ENCODE results near the gene BRI3.

The BRI3 gene

DNA sequence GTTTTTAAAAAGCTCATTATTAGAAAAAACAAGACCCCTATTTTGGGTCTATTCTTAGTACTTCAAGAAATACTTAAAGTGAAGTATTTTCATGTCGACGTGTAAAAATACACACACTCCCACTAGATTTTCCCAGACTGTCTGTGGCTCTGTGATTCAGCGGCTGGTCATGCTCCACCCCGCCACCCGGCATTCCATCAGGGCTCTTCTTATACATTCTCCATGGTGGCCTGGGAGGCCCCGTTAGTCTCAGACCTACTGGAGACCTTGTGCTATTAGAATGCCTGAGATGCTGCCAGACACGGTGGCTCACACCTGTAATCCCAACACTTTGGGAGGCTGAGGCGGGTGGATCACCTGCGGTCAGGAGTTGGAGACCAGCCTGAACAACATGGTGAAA lies 42.5 kb upstream of the BRI3 start:
- TF ChIP-seq, protein P1, sequence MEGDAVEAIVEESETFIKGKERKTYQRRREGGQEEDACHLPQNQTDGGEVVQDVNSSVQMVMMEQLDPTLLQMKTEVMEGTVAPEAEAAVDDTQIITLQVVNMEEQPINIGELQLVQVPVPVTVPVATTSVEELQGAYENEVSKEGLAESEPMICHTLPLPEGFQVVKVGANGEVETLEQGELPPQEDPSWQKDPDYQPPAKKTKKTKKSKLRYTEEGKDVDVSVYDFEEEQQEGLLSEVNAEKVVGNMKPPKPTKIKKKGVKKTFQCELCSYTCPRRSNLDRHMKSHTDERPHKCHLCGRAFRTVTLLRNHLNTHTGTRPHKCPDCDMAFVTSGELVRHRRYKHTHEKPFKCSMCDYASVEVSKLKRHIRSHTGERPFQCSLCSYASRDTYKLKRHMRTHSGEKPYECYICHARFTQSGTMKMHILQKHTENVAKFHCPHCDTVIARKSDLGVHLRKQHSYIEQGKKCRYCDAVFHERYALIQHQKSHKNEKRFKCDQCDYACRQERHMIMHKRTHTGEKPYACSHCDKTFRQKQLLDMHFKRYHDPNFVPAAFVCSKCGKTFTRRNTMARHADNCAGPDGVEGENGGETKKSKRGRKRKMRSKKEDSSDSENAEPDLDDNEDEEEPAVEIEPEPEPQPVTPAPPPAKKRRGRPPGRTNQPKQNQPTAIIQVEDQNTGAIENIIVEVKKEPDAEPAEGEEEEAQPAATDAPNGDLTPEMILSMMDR (conservative IDR thresholded peaks at IDR 0.05; ENCODE audit: low read depth, low read length) = no peak
- Histone ChIP-seq H3K27me3 (ENCODE audit: insufficient read depth, low read depth) (no peaks in the 10 kb centered on the region), H3K4me1 (ENCODE audit: low read depth, poor library complexity, severe bottlenecking) (no peaks in the 10 kb centered on the region), H3K9ac (no peak overlapping the region), H3K36me3 (ENCODE audit: insufficient read depth) (no peaks in the 10 kb centered on the region), H3K4me2 (no peak overlapping the region), H3K4me3 (IDR thresholded peaks at IDR 0.05; ENCODE audit: insufficient read depth, low read depth, low read length) (no peak overlapping the region), H3K79me2 (ENCODE audit: insufficient read depth, low read depth) (no peaks in the 10 kb centered on the region), H4K20me1 (ENCODE audit: insufficient read depth) (no peaks in the 10 kb centered on the region), H2AFZ (ENCODE audit: low read depth) (no peak overlapping the region), H3K27ac (no peak overlapping the region)

DNA sequence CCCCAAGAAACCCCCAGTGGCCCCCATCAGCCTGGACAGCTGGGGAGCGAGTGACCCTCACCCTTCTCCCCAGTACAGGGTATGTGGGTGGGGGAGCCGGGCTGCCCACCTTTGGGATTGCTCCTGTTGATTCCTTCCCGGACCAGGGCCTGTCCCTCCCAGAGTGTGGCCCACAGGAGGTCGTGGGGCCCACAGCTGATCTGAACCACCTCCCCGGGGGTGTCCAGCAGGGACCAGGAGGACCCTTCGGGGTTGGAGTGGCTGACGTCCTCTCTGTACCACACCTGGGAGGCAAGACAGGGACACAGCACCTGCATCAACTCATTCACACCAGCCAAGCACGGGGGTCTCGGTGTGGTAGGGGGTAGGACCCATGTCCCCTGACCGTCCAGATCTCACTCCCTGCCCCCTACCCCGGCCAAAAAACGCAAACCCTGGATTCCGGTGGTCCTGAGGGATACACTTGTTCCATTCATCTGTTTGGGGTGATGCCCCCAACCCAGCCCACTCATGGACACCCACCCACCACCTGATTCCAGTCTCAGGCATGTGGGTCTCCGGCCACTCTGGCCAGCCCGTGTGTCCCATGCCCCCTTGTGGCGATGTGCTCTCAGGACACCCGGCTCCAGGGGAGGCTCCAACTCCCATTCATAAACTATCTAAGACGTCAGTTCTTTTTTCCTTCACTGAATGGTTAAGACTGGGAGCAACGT lies 40.4 kb upstream of the BRI3 start:
- Histone ChIP-seq H3K4me1 (ENCODE audit: low read depth, poor library complexity, severe bottlenecking) (no peaks in the 10 kb centered on the region), H3K27me3 (ENCODE audit: insufficient read depth, low read depth) (no peaks in the 10 kb centered on the region), H3K79me2 (ENCODE audit: insufficient read depth, low read depth) (no peaks in the 10 kb centered on the region), H3K36me3 (ENCODE audit: insufficient read depth) (no peaks in the 10 kb centered on the region), H2AFZ (ENCODE audit: low read depth) (no peak overlapping the region), H4K20me1 (ENCODE audit: insufficient read depth) (no peaks in the 10 kb centered on the region), H3K9ac (no peak overlapping the region), H3K4me2 (no peak overlapping the region), H3K27ac (no peak overlapping the region), H3K4me3 (IDR thresholded peaks at IDR 0.05; ENCODE audit: insufficient read depth, low read depth, low read length) (no peak overlapping the region)
- TF ChIP-seq, protein P1 (conservative IDR thresholded peaks at IDR 0.05; ENCODE audit: low read depth, low read length) = peak; percentile 78

DNA sequence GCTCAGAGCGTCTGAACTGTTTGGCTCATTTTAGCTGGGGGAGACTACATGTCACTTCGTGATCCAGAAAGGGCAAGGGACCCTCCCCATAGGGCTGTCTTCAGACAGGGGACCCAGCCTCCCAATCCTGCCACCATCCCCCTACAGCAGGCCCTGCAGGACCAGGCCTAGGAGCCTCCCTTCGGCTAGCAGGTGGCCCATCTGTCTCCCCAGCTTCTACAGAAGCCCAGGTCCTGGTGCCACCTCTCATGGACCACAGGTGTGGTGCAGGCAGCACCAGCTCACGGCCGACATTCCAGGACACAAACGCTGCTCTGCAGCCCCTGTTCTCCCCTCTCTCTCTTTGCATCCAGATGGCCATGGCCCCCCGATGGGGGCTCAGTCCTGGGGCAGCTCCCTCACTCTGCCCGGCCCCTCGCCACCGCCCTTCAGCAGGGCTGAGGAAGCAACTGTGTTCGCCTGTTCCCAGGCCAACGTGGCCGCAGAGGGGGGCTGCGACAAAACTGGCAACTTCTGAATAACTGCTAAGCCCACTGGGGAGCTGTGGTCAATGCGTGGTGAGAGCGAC lies 39.7 kb upstream of the BRI3 start:
- H2AFZ ChIP-seq (ENCODE audit: low read depth) = no peak overlapping the region
- no peaks in the 10 kb centered on the region for H3K79me2 ChIP-seq (ENCODE audit: insufficient read depth, low read depth)
- TF ChIP-seq, protein P1 (conservative IDR thresholded peaks at IDR 0.05; ENCODE audit: low read depth, low read length) = 0 out of 2 replicates have a peak, but pooled peaks have one; percentile 20
- no peaks in the 10 kb centered on the region for H3K27me3 ChIP-seq (ENCODE audit: insufficient read depth, low read depth)
- no peak overlapping the region for H3K27ac ChIP-seq
- H3K36me3 ChIP-seq (ENCODE audit: insufficient read depth) = no peaks in the 10 kb centered on the region
- H3K4me1 ChIP-seq (ENCODE audit: low read depth, poor library complexity, severe bottlenecking) = no peaks in the 10 kb centered on the region
- no peaks in the 10 kb centered on the region for H4K20me1 ChIP-seq (ENCODE audit: insufficient read depth)
- H3K9ac ChIP-seq = no peak overlapping the region
- H3K4me3 ChIP-seq (IDR thresholded peaks at IDR 0.05; ENCODE audit: insufficient read depth, low read depth, low read length) = no peak overlapping the region
- no peak overlapping the region for H3K4me2 ChIP-seq

DNA sequence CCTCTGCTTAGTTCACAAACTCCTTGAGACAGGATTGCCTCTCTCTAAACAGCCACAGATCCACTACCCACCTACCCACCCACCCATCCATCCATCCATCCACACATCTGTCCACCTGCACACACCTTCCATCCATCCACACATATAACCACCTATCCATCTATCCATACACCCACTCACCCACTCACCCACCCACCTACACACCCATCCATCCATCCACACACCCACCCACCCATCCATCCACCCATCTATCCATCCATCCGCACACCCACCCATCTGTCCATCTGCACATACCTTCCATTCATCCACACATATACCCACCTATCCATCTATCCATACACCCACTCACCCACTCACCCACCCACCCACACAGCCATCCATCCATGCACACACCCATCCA lies 39.1 kb upstream of the BRI3 start:
- H2AFZ ChIP-seq (ENCODE audit: low read depth) = no peak overlapping the region
- H3K4me2 ChIP-seq = no peak overlapping the region
- H3K4me1 ChIP-seq (ENCODE audit: low read depth, poor library complexity, severe bottlenecking) = no peaks in the 10 kb centered on the region
- no peaks in the 10 kb centered on the region for H3K79me2 ChIP-seq (ENCODE audit: insufficient read depth, low read depth)
- H3K36me3 ChIP-seq (ENCODE audit: insufficient read depth) = no peaks in the 10 kb centered on the region
- H3K9ac ChIP-seq = no peak overlapping the region
- no peak overlapping the region for H3K4me3 ChIP-seq (IDR thresholded peaks at IDR 0.05; ENCODE audit: insufficient read depth, low read depth, low read length)
- H3K27me3 ChIP-seq (ENCODE audit: insufficient read depth, low read depth) = no peaks in the 10 kb centered on the region
- no peak overlapping the region for H3K27ac ChIP-seq
- H4K20me1 ChIP-seq (ENCODE audit: insufficient read depth) = no peaks in the 10 kb centered on the region
- TF ChIP-seq, protein P1 (conservative IDR thresholded peaks at IDR 0.05; ENCODE audit: low read depth, low read length) = no peak

Measured in KMS-11 (cell line).